B cell (primary cell): ENCODE data around the gene GPX7. TPM values are rescaled to one million over a fixed set of nuclear protein-coding genes. Genes with fewer than 3 reads are reported as not detected.
A peak's percentile ranks its signal among the peaks of the same experiment; 100 is the strongest.

ENCODE experiments used
- ATAC-seq: fragments of 200-7000 bp; cut with Tn5 transposase; one replicate; pipeline ENCODE4 v1.10.0; 2021; ENCODE audit warnings: low read depth, mild to moderate bottlenecking, moderate number of reproducible peaks, moderate library complexity
- CTCF ChIA-PET: fragments of 350-600 bp; sonication (Branson Sonifier 250); formaldehyde crosslinking; loops from one replicate; lab custom pipeline; 2021; ENCODE audit warnings: antibody characterized with exemption, inconsistent platforms; lab: Charles Lee
- POLR2A ChIA-PET: fragments of 350-600 bp; sonication (Branson Sonifier 250); formaldehyde crosslinking; loops from one replicate; lab custom pipeline; 2021; ENCODE audit warnings: antibody characterized with exemption; lab: Charles Lee
- DNase-seq: peaks from one replicate; pipeline ENCODE4 v3.0.0; 2013
- H2AFZ ChIP-seq: 2 replicates; pipeline ENCODE4 v1.6.1; 2012; ENCODE audit warnings: mild to moderate bottlenecking, low read depth, low read length; ENCODE audit not compliant: insufficient read depth, poor library complexity, severe bottlenecking
- H3K27ac ChIP-seq, 2 donors: 1 replicate in 1 of 2; 2 replicates in 1 of 2; pipeline ENCODE4 v1.5.1; 2012 to 2013; ENCODE audit warnings: low read length in 2 of 2, mild to moderate bottlenecking in 2 of 2, moderate library complexity in 1 of 2
- H3K27me3 ChIP-seq, 4 experiments: fragments of 200-600 bp in 1 of 4; sonication (generic) in 1 of 4; replicated peaks in 1 of 4; 1 replicate in 2 of 4; 2 replicates in 2 of 4; pipeline versions ENCODE4 v1.6.1 to v1.7.0; 2013 to 2016; ENCODE audit warnings: low read length in 3 of 4, mild to moderate bottlenecking in 2 of 4, mixed read lengths in 1 of 4, moderate library complexity in 1 of 4; ENCODE audit not compliant: insufficient read depth in 4 of 4, control insufficient read depth in 3 of 4; ENCODE audit errors: control extremely low read depth in 1 of 4
- H3K36me3 ChIP-seq, 2 experiments: replicated peaks in 1 of 2; 1 replicate in 1 of 2; 2 replicates in 1 of 2; pipeline versions ENCODE4 v1.6.1 to v1.7.1; 2013; ENCODE audit warnings: low read length in 1 of 2; ENCODE audit not compliant: insufficient read depth in 2 of 2, control insufficient read depth in 1 of 2; ENCODE audit errors: control extremely low read depth in 1 of 2, extremely low read depth in 1 of 2
- H3K4me1 ChIP-seq, 2 donors: fragments of 200-600 bp in 1 of 2; sonication (generic) in 1 of 2; 1 replicate in 1 of 2; 2 replicates in 1 of 2; pipeline versions ENCODE4 v1.5.1 to v1.6.1; 2013 to 2017; ENCODE audit warnings: low read length in 2 of 2; ENCODE audit not compliant: control insufficient read depth in 2 of 2, insufficient read depth in 2 of 2
- H3K4me2 ChIP-seq: replicated peaks from 2 replicates; pipeline ENCODE3; 2012; ENCODE audit warnings: mild to moderate bottlenecking, low read depth, low read length; ENCODE audit not compliant: poor library complexity, severe bottlenecking
- H3K4me3 ChIP-seq, 5 experiments: fragments of 200-600 bp in 1 of 5; sonication (generic) in 1 of 5; 1 replicate in 3 of 5; 2 replicates in 2 of 5; pipeline versions ENCODE4 v1.5.1 to v1.7.0; 2011 to 2016; ENCODE audit warnings: low read length in 4 of 5, mild to moderate bottlenecking in 4 of 5, low read depth in 2 of 5, control low read depth in 1 of 5, moderate library complexity in 1 of 5; ENCODE audit not compliant: insufficient read depth in 1 of 5; ENCODE audit errors: control extremely low read depth in 1 of 5, extremely low read depth in 1 of 5
- H3K79me2 ChIP-seq: fragments of 200-600 bp; sonication (generic); one replicate; pipeline ENCODE4 v1.6.0; 2016; ENCODE audit warnings: low read length; ENCODE audit not compliant: control insufficient read depth, insufficient read depth
- H3K9ac ChIP-seq: fragments of 200-600 bp; sonication (generic); 2 replicates; pipeline ENCODE4 v1.6.1; 2017; ENCODE audit warnings: mild to moderate bottlenecking, low read length, moderate library complexity
- H3K9me3 ChIP-seq, 3 donors: one replicate each; pipeline versions ENCODE4 v1.6.1 to v1.7.1; 2013; ENCODE audit warnings: low read length in 2 of 3; ENCODE audit not compliant: control insufficient read depth in 2 of 3, insufficient read depth in 1 of 3; ENCODE audit errors: control extremely low read depth in 1 of 3
- H4K20me1 ChIP-seq: 2 replicates; pipeline ENCODE4 v1.6.0; 2012; ENCODE audit warnings: mild to moderate bottlenecking, low read length; ENCODE audit not compliant: insufficient read depth, control insufficient read depth, poor library complexity, severe bottlenecking
- H3K27ac Mint-ChIP-seq: one replicate; pipeline ENCODE4 v1.8.0; 2021; ENCODE audit warnings: mixed read lengths
- H3K27me3 Mint-ChIP-seq: one replicate; pipeline ENCODE4 v1.8.0; 2021; ENCODE audit warnings: mixed read lengths
- H3K4me1 Mint-ChIP-seq: one replicate; pipeline ENCODE4 v1.8.0; 2021; ENCODE audit warnings: mixed read lengths
- H3K4me3 Mint-ChIP-seq: one replicate; pipeline ENCODE4 v1.8.0; 2021; ENCODE audit warnings: mixed read lengths
- H3K9me3 Mint-ChIP-seq: one replicate; pipeline ENCODE4 v1.8.0; 2022; ENCODE audit warnings: mixed read lengths; ENCODE audit not compliant: insufficient read depth
- EZH2 ChIP-seq: IDR thresholded peaks from 2 replicates; pipeline ENCODE4 v1.6.1; 2012; ENCODE audit warnings: borderline replicate concordance, low read depth, mild to moderate bottlenecking, moderate library complexity, low read length; ENCODE audit not compliant: insufficient read depth, poor library complexity, severe bottlenecking
- WGBS: methylation state at CpG from one replicate; pipeline ENCODE4 v1.1.5; 2013; ENCODE audit warnings: missing lambda C conversion rate; ENCODE audit not compliant: insufficient coverage; 5-methylcytosine and 5-hydroxymethylcytosine counted together
- intact Hi-C: fragments of 100-400 bp; cut with micrococcal nuclease; formaldehyde crosslinking; loops from one replicate; pipeline ENCODE4 v1.10.0; 2022
- polyA plus RNA-seq: library from polyadenylated mRNA; depleted of rRNA; stranded (reverse); fragments of >200 nt; gene quantifications from 2 replicates; pipeline ENCODE4 v1.2.3, GENCODE V29; 2012
- total RNA-seq, 2 donors: library from RNA; stranded (reverse); fragments of 120-200 nt in 1 of 2; gene quantifications; 1 replicate in 1 of 2; 2 replicates in 1 of 2; pipeline versions ENCODE4 v1.2.3 to v1.2.4, GENCODE V29; 2013 to 2022
- TF ChIP-seq, protein P1 (sequence below): fragments of 200-600 bp; IDR thresholded peaks from one replicate; pipeline ENCODE4 v1.8.0; 2022; ENCODE audit warnings: antibody characterized with exemption, mild to moderate bottlenecking

The GPX7 gene
- total and polyA plus RNA-seq, 2 donors (not counting 1 experiment from before 2014, with no cell fraction given) = 21.4 to 27.6 TPM

DNA sequence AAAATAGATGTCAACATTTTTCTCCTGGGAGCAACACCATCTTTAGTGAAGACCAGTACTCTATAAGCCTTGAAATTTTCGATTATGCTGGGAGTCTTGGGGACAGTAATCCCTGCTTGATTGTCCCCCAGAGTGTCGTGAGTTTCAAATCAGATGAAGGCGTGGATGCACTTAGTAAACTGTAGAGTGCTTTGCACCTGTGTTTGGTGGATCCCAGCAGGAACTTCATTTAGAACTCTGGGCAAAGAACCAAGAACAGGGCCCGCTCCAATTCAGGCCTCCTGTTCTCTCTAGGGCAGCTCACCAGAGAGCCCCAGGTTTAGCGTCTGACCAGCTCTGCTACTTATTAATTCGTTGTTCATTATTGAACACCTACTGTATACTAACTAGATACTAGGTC lies 1.5 kb downstream of the GPX7 start:
- Histone ChIP-seq H3K27ac (peak overlapping the region; percentile 25 to 73), H3K4me3 (peak overlapping the region in 2 of 5 experiments; percentile 70), H4K20me1 (no peaks in the 10 kb centered on the region), H3K4me1 (peaks cover 34 to 46% of the 10 kb centered on the region in 2 donors), H3K4me2 (peak overlapping the region; percentile 93), H3K36me3 (peaks cover 0 to 24% of the 10 kb centered on the region in 2 experiments), H2AFZ (peak overlapping the region; percentile 94), H3K27me3 (no peaks in the 10 kb centered on the region), H3K9ac (peak overlapping the region; percentile 84), H3K9me3 (no peaks in the 10 kb centered on the region), H3K79me2 (peaks cover 60% of the 10 kb centered on the region)
- TF ChIP-seq, protein P1, sequence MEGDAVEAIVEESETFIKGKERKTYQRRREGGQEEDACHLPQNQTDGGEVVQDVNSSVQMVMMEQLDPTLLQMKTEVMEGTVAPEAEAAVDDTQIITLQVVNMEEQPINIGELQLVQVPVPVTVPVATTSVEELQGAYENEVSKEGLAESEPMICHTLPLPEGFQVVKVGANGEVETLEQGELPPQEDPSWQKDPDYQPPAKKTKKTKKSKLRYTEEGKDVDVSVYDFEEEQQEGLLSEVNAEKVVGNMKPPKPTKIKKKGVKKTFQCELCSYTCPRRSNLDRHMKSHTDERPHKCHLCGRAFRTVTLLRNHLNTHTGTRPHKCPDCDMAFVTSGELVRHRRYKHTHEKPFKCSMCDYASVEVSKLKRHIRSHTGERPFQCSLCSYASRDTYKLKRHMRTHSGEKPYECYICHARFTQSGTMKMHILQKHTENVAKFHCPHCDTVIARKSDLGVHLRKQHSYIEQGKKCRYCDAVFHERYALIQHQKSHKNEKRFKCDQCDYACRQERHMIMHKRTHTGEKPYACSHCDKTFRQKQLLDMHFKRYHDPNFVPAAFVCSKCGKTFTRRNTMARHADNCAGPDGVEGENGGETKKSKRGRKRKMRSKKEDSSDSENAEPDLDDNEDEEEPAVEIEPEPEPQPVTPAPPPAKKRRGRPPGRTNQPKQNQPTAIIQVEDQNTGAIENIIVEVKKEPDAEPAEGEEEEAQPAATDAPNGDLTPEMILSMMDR = no peak
- TF ChIP-seq EZH2 = no peak
- 85% methylated on average over 3 of the region's 6 CpGs for WGBS
- H3K4me1 Mint-ChIP-seq = peaks cover 50% of the 10 kb centered on the region
- intact Hi-C loops = loop anchor here (5.0 kb wide), 2 partner anchors 64 to 84 kb away; no protein-coding TSS in a partner anchor
- peak overlapping the region; percentile 93 for H3K4me3 Mint-ChIP-seq
- DNase-seq = no peak
- CTCF ChIA-PET = interaction anchor here (0.9 to 1.4 kb wide), 5 partner anchors 30 to 83 kb away, joined by 3 to 7 read pairs (median 4); partner anchors contain the start of genes SHISAL2A and TUT4
- peak overlapping the region; percentile 93 for H3K27ac Mint-ChIP-seq
- no peaks in the 10 kb centered on the region for H3K9me3 Mint-ChIP-seq
- no peaks in the 10 kb centered on the region for H3K27me3 Mint-ChIP-seq
- POLR2A ChIA-PET = interaction anchor here (0.6 to 3.5 kb wide), 7 partner anchors 9 to 70 kb away, joined by 3 to 31 read pairs (median 4); partner anchors contain the start of gene TUT4
- ATAC-seq = no peak
